Stromal cell of bone marrow (primary cell): Measurements from ENCODE around the gene TNKS2.
"Not testable (repeated sequence)": the region's sequence is repeated elsewhere in the genome, so short reads cannot be mapped to it uniquely, and the experiment has no call there.

ENCODE experiments used
- DNase-seq: peaks from one replicate; pipeline ENCODE4 v3.0.0-alpha.2; 2012; ENCODE audit warnings: low read depth

Gene TNKS2

DNA sequence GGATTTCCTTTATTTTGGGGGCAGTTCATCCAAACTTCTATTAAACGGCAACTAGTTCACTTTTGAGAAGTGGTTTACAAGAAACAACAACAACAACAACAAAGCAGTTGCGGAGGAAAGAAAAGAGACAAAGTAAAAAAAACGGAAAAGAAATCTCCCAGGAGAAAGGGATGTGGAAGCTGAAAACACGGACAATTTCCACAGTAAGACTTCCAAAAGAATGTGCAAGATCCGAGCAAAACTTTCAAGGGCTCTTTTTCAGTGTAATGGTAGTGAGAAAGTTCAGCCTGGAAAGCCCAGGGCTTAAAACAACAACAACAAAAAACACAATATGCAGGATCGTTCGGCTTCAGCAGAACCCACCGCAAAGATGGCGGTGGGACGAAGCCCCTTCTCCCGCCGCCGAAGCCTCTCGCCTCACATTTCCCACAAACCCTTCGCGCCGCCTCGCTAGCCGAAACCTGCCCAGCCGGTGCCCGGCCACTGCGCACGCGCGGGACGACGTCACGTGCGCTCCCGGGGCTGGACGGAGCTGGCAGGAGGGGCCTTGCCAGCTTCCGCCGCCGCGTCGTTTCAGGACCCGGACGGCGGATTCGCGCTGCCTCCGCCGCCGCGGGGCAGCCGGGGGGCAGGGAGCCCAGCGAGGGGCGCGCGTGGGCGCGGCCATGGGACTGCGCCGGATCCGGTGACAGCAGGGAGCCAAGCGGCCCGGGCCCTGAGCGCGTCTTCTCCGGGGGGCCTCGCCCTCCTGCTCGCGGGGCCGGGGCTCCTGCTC lies at the start of gene TNKS2:
Gene TNKS2 (plus strand): TSS at position 553 of the 775 bp plus-strand sequence. CDS start 265 bp downstream, outside the sequence.
- peak; percentile 87 for DNase-seq

DNA sequence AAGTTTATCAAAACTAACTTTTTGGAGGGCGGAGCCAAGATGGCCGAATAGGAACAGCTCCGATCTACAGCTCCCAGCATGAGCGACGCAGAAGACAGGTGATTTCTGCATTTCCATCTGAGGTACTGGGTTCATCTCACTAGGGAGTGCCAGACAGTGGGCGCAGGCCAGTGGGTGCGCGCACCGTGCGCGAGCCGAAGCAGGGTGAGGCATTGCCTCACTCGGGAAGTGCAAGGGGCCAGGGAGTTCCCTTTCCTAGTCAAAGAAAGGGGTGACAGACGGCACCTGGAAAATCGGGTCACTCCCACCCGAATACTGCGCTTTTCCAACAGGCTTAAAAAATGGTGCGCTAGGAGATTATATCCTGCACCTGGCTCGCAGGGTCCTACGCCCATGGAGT lies 48.6 kb upstream of the TNKS2 start:
- DNase-seq: not testable (repeated sequence)

GRCh38 chr10:91756286-91756685 lies 41.9 kb upstream of the TNKS2 start:
- DNase-seq: peak; percentile 10

DNA sequence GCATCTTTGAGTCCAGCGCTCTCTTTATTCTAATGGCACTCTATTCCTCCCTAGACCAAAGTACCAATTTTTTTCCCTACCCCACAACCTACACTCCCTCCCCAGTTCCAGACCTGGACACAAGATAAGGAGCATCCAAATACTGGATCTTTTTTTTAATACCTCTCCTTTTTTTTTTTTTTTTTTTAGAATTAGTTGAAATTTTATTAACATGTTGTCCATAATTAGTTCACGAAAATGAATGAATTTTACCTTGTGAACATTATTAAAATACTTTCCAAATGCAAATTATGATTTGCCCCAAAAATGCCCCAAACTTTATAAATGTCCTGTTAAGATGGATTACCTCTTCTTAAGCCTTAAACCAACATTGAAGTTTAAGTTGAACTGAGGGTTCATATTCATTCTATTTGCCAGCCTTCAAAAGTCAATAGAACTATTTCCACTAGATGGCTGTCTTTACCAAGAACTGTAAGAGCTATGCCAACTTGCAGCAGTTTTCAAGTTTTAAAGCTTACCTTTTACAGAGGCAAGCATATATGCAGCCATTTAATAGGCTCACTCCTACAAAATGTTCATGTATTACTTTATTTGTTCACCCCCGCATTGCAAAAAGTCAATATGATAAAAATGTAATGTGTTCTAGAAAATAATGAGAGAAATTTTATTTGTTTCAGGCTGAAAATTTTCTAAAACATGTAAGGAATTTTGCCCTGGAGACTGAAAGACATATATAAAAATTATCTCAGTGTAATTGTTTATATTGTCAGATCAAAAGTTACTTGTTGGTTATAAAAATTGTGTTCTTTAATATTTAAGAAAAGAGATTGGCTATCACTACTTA lies 39.7 kb upstream of the TNKS2 start:
- peak; percentile 34 for DNase-seq

- no peak for DNase-seq
Measured at GRCh38 chr10:91759581-91759986, 38.6 kb upstream of the TNKS2 start.

GRCh38 chr10:91761721-91762120 lies 36.5 kb upstream of the TNKS2 start:
- no peak for DNase-seq

DNA sequence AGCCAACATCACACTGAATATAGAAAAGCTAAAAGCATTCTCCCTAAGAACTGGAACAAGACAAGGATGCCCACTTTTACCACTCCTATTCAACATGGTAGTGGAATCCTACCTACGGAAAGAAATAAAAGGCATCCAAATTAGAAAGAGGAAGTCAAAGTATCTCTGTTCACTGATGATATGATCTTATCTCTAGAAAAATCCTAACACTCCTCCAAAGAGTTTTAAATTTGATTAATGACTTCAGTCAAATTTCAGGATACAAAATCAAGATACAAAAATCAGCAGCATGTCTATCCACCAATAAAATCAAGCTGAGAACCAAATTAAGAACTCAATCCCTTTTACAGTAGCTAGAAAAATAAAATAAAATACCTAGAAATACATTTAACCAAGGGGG lies 35.3 kb upstream of the TNKS2 start:
- no peak for DNase-seq

DNA sequence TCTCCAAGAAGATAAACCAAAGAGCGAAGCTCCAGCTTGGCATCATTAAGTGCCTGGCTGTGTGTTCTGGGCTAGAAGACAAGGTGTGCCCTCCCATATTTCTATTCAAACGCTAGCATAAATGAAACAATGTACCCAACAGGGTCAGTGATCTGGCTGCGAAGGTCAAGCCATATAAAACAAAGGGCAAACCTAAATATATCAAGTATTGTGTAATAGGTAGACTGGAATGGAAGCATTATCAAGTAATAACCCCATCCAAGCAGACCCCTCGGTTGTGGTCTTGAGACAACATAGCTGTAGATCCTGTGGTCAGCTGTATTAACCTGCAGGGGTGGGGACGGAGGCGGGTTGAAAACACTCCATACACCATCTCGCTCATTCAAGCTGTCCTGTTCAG lies 31.6 kb upstream of the TNKS2 start:
- no peak for DNase-seq

GRCh38 chr10:91768123-91768522 lies 30.1 kb upstream of the TNKS2 start:
- no peak for DNase-seq

DNA sequence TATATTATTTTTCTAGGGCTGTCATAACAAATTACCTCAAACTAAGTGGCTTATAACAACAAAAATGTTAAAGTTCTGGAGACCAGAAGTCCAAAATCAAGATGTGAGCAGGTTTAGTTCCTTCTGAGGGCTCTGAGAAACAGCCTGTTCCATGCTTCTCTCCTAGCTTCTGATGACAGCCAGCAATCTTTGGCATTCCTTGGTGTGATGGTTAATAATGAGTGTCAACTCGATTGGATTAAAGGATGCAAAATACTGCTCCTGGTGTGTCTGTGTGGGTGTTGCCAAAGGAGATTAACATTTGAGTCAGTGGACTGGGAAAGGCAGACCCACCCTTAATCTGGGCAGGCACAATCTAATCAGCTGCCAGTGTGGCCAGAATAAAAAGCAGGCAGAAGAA lies 26.3 kb upstream of the TNKS2 start:
- no peak for DNase-seq

- no peak for DNase-seq
Measured at GRCh38 chr10:91772461-91772860, 25.8 kb upstream of the TNKS2 start.

- DNase-seq: no peak
Measured at GRCh38 chr10:91772869-91773268, 25.4 kb upstream of the TNKS2 start.

DNA sequence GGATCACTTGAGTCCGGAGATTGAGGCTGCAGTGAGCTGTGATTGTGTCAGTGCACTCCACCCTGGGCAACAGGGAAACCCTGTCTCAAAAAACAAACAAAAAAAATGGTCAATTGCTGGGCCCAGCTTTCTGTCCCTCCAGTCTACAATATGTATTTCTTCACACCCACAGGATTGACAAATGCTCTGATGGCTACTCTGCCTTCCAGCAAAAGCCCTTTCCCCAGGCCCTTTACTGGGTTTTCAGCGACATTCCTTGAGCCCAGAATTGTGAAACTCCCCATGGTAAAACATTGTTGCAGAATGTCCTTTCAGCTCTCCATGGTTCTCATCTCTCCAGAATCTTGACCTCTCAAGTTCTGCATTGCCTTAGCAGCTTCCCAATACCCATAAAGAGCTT lies 23.7 kb upstream of the TNKS2 start:
- DNase-seq: no peak

- DNase-seq: no peak
Measured at GRCh38 chr10:91775731-91776130, 22.5 kb upstream of the TNKS2 start.

GRCh38 chr10:91776266-91776665 lies 22.0 kb upstream of the TNKS2 start:
- no peak for DNase-seq

DNA sequence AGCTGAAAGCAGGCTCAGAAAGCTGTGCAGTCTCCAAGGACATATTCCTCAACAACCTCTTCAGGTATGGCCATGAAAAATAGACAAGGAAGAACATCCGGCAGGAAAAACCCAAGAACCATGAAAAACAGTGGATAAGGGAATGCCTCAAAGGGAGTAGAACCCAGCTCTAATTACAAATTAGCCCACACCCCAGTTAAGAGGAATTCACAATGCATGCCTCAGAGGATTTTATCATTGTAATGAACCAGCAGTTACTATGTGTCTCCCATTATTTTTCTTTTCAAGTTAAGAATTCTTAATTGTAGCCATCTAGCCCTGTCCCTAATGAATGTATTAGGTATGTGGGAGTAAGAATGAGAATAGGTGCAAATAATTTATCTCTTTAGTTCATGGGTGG lies 19.7 kb upstream of the TNKS2 start:
- no peak for DNase-seq

DNA sequence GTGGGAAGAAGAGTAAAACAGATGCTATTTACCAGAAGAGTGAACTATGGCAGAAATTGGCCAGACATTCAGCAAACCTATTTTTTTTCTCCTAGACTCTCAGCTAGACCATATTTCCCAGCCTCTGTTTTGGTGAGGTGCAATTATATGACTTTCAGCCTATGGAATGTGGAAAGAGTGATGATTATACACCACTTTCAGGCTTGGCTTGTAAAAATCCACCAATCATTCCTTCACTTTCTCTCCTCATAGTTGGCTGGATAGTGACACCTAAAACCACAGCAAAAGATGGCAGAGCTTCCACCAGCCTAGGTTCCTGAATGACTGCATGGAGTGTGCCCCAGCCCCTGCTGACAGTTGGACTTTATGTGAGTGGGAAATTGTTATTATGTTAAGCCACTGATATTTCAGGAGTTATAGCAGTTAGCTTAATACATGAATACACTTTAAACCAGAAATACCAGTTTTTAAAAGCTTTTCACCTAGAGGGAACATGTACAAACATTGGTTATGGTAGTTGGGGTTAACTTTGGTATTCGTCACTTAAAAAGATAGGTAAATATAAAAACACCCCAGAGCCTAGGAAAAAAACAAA lies 19.1 kb upstream of the TNKS2 start:
- DNase-seq: no peak

DNA sequence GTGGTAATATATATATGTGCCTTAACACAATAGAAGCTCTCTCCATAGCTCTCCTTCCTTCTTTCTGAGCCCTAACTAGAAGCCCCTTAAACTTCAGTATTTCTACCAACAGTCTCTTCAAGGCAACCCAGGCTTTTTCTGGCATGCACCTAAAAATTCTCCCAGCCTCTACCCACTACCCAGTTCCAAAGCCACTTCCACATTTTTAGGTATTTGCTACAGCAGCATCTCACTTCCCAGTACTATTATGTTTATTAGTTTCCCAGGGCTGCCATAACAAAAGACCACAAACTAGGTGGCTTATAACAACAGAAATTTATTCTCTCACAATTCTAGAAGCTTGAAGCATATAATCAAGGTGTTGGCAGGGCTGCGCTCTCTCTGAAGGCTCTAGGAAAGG lies 15.7 kb upstream of the TNKS2 start:
- no peak for DNase-seq

- no peak for DNase-seq
Measured at GRCh38 chr10:91785830-91786229, 12.4 kb upstream of the TNKS2 start.

DNA sequence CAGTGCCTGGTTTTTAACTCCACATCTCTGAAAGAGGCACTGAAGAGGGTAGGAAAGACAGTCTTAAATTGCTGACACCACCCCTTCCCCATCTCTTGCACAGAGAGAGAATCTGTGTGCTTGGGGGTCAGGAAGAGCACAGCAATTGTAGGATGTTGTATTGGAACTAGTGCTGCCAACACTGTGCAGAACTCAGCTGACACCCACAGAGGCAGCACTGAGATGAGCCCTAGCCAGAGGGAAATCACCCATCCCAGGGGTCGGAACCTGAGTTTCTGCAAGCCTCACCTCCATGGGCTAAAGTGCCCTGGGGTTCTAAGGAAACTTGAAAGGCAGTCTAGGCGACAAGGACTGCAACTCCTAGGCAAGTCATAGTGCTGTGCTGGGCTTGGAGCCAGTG lies 11.0 kb upstream of the TNKS2 start:
- no peak for DNase-seq

GRCh38 chr10:91787810-91788209 lies 10.4 kb upstream of the TNKS2 start:
- DNase-seq: no peak

GRCh38 chr10:91788527-91788926 lies 9.7 kb upstream of the TNKS2 start:
- DNase-seq: no peak
